Vagina (tissue), 2 donors: ENCODE results near the gene CFD. TPM values are rescaled to one million over a fixed set of nuclear protein-coding genes. Genes with fewer than 3 reads are reported as not detected.
A peak's percentile ranks its signal among the peaks of the same experiment; 100 is the strongest.

Experiments used
- DNase-seq, 2 donors: peaks; one replicate each; pipeline ENCODE4 v3.0.0-alpha.2; 2017; ENCODE audit errors: extremely low spot score in 2 of 2
- H3K27ac ChIP-seq: fragments of 200-600 bp; sonication (generic); one replicate; pipeline ENCODE4 v1.5.1; 2019
- H3K27me3 ChIP-seq: fragments of 200-600 bp; sonication (generic); one replicate; pipeline ENCODE4 v1.5.1; 2019
- H3K36me3 ChIP-seq, 2 donors: fragments of 200-600 bp; sonication (generic); one replicate each; pipeline ENCODE4 v1.5.1; 2017 to 2019
- H3K4me1 ChIP-seq: fragments of 200-600 bp; sonication (generic); one replicate; pipeline ENCODE4 v1.5.1; 2019
- H3K4me3 ChIP-seq, 2 donors: fragments of 200-600 bp; sonication (generic); 1 replicate in 1 of 2; 2 replicates in 1 of 2; pipeline ENCODE4 v1.5.1; 2016 to 2019
- H3K9me3 ChIP-seq: fragments of 200-600 bp; sonication (generic); one replicate; pipeline ENCODE4 v1.5.1; 2019
- CTCF ChIP-seq, 3 experiments: fragments of 450-650 bp in 2 of 3; fragments of 200-600 bp in 1 of 3; sonication (generic) in 1 of 3; IDR thresholded peaks; one replicate each; pipeline ENCODE4 v1.5.1; 2017 to 2019; ENCODE audit warnings: antibody characterized with exemption in 3 of 3, mild to moderate bottlenecking in 2 of 3, moderate library complexity in 2 of 3
- POLR2A ChIP-seq, 2 donors: fragments of 450-650 bp; IDR thresholded peaks; one replicate each; pipeline ENCODE4 v1.6.1; 2017; ENCODE audit warnings: antibody characterized with exemption in 2 of 2, mild to moderate bottlenecking in 2 of 2, moderate library complexity in 2 of 2
- POLR2AphosphoS5 ChIP-seq, 2 donors: sonication (generic); formaldehyde crosslinking; IDR thresholded peaks; one replicate each; pipeline ENCODE4 v1.9.0; 2017; ENCODE audit warnings: antibody characterized with exemption in 2 of 2, mild to moderate bottlenecking in 2 of 2, low read depth in 1 of 2; ENCODE audit not compliant: insufficient read depth in 1 of 2
- intact Hi-C: fragments of 100-400 bp; cut with DNase I; formaldehyde crosslinking; loops from one replicate; pipeline ENCODE4 v1.15.1; 2023
- total RNA-seq: library from RNA; depleted of rRNA; stranded (reverse); fragments of >200 nt; gene quantifications from one replicate; pipeline ENCODE4 v1.2.3, GENCODE V29; 2016

The CFD gene
- total RNA-seq, 1 donor from 2014 or later, result 2,325 TPM

- no peak overlapping the region for H3K4me3 ChIP-seq
- TF ChIP-seq POLR2AphosphoS5 (IDR thresholded peaks at IDR 0.05; ENCODE audit: insufficient read depth in 1 of 2, low read depth in 1 of 2), result no peak
- no peak for TF ChIP-seq POLR2A (IDR thresholded peaks at IDR 0.05)
- no peak for TF ChIP-seq CTCF (IDR thresholded peaks at IDR 0.05)
- H3K9me3 ChIP-seq, result no peaks in the 10 kb centered on the region
- H3K27me3 ChIP-seq, result peaks cover 9% of the 10 kb centered on the region
- H3K27ac ChIP-seq, result no peak overlapping the region
- intact Hi-C loops, result loop anchor here (5.0 kb wide), 1 partner anchor 67 kb away; no protein-coding TSS in a partner anchor
- DNase-seq, result no peak
- H3K4me1 ChIP-seq, result peaks cover 37% of the 10 kb centered on the region
- H3K36me3 ChIP-seq, result no peaks in the 10 kb centered on the region
These were observed 4.3 kb upstream of the CFD start for GRCh38 chr19:855142-855541.

GRCh38 chr19:855566-856120 lies 3.8 kb upstream of the CFD start:
- Histone ChIP-seq H3K36me3 (no peaks in the 10 kb centered on the region), H3K27me3 (peaks cover 9% of the 10 kb centered on the region), H3K4me3 (no peak overlapping the region), H3K9me3 (no peaks in the 10 kb centered on the region), H3K4me1 (peaks cover 35% of the 10 kb centered on the region), H3K27ac (no peak overlapping the region)
- no peak for TF ChIP-seq POLR2A (IDR thresholded peaks at IDR 0.05)
- no peak for TF ChIP-seq POLR2AphosphoS5 (IDR thresholded peaks at IDR 0.05; ENCODE audit: insufficient read depth in 1 of 2, low read depth in 1 of 2)
- no peak for TF ChIP-seq CTCF (IDR thresholded peaks at IDR 0.05)
- intact Hi-C loops, result loop anchor here (5.0 kb wide), 1 partner anchor 67 kb away; no protein-coding TSS in a partner anchor
- no peak for DNase-seq

GRCh38 chr19:858284-858683 lies 1.2 kb upstream of the CFD start:
- Histone ChIP-seq H3K9me3 (no peaks in the 10 kb centered on the region), H3K36me3 (no peaks in the 10 kb centered on the region), H3K4me3 (no peak overlapping the region), H3K27me3 (no peaks in the 10 kb centered on the region), H3K27ac (peak overlapping the region; percentile 92), H3K4me1 (peaks cover 46% of the 10 kb centered on the region)
- intact Hi-C loops, result loop anchor here (5.0 kb wide), 1 partner anchor 64 kb away; no protein-coding TSS in a partner anchor
- TF ChIP-seq POLR2A (IDR thresholded peaks at IDR 0.05) (no peak), POLR2AphosphoS5 (IDR thresholded peaks at IDR 0.05; ENCODE audit: insufficient read depth in 1 of 2, low read depth in 1 of 2) (no peak), CTCF (IDR thresholded peaks at IDR 0.05) (no peak)
- DNase-seq, result no peak

- intact Hi-C loops, result loop anchor here (5.0 to 10.0 kb wide), 2 partner anchors 86 to 121 kb away; partner anchors contain the start of gene WDR18
These were observed 1.8 kb downstream of the CFD start for GRCh38 chr19:861141-861755.

More at GRCh38 chr19:861141-861755, 1.8 kb downstream of the CFD start:
- Histone ChIP-seq H3K36me3 (no peaks in the 10 kb centered on the region), H3K27me3 (no peaks in the 10 kb centered on the region), H3K27ac (peak overlapping the region; percentile 92), H3K9me3 (no peaks in the 10 kb centered on the region), H3K4me1 (peaks cover 48% of the 10 kb centered on the region), H3K4me3 (peak overlapping the region; percentile 53 to 59)
- no peak for TF ChIP-seq POLR2A (IDR thresholded peaks at IDR 0.05)
- no peak for TF ChIP-seq CTCF (IDR thresholded peaks at IDR 0.05)
- TF ChIP-seq POLR2AphosphoS5 (IDR thresholded peaks at IDR 0.05; ENCODE audit: insufficient read depth in 1 of 2, low read depth in 1 of 2), result no peak
- no peak for DNase-seq
